ENCODE measurements around the gene SLC49A3. TPM values are rescaled to one million over a fixed set of nuclear protein-coding genes. Genes with fewer than 3 reads are reported as not detected.

SLC49A3 gene
- total and polyA plus RNA-seq, 12 donors, result 1.4 to 24.5 (median 7.3) TPM

DNA sequence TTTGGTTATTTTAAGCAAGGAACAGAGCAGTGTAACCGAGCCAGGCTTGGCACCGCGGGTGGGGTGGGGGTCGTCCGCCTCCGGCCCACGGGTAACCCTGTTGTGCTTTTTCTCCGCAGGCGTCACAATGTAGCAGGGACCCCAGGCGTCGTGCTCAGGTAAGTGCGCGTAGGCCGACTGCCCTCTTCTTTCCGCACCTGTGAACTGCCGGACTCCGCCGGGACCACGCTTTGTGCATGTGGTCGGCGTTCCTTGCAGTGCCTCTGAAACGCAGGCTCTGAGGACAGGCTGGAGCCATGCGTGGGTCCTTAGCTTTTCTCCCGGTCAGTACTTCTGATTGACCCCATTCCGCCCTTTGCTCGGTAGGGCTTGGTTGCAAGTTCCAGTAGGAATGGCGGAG lies 41.6 kb upstream of the SLC49A3 start:
- intact Hi-C loops (cut with DNase I), result no loop called here
- DNase-seq, result no peak
- WGBS, 4 donors, result 96 to 97% (median 97%) methylated on average over 26 to 27 of the region's 27 CpGs
- H3K4me1 ChIP-seq (replicated peaks in 1 of 2), result peaks cover 24 to 30% of the 10 kb centered on the region in 2 donors
- no peaks in the 10 kb centered on the region for H3K9me3 ChIP-seq (replicated peaks in 1 of 3)
- H3K4me3 ChIP-seq, result no peak overlapping the region
- no peaks in the 10 kb centered on the region for H3K27me3 ChIP-seq
- H3K36me3 ChIP-seq (replicated peaks in 1 of 2), result peaks cover 0 to 44% of the 10 kb centered on the region in 2 donors
- TF ChIP-seq POLR2A (IDR thresholded peaks at IDR 0.05), result no peak
- no peak for TF ChIP-seq CTCF (IDR thresholded peaks at IDR 0.05)
- no peak overlapping the region for H3K27ac ChIP-seq

- H3K4me1 ChIP-seq (replicated peaks in 1 of 2), result peaks cover 25 to 37% of the 10 kb centered on the region in 2 donors
- H3K4me3 ChIP-seq, result no peak overlapping the region
- no peaks in the 10 kb centered on the region for H3K27me3 ChIP-seq
- WGBS, 4 donors, result 87 to 93% (median 88%) methylated on average over 15 to 20 of the region's 20 CpGs
- peak overlapping the region in 1 of 5 donors; percentile 41 for H3K27ac ChIP-seq
- TF ChIP-seq POLR2A (IDR thresholded peaks at IDR 0.05) (no peak), CTCF (IDR thresholded peaks at IDR 0.05) (no peak)
- H3K36me3 ChIP-seq (replicated peaks in 1 of 2), result peaks cover 0 to 35% of the 10 kb centered on the region in 2 donors
- no peak for DNase-seq
- intact Hi-C loops (cut with DNase I), result no loop called here
- H3K9me3 ChIP-seq (replicated peaks in 1 of 3), result no peaks in the 10 kb centered on the region
Measured at GRCh38 chr4:729336-730315, 40.7 kb upstream of the SLC49A3 start.

DNA sequence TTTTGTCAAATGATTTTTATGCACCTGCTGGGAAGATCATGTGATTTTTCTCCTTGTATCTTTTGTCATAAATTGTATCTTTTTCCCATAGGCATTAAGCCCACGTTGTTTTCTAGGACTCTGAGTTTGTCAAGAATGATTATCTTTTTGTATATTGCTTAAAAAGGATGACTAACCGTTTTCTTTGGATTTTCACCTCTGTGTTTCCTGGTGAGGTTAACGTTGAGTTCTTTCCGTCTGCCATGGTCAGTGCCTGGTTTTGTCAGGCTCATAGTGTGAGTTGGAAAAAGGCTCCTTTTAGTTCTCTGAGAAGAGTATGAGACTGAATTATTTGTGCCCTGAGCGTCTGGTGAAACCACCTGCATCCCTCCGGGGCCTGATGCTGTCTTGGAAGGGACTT lies 38.6 kb upstream of the SLC49A3 start:
- TF ChIP-seq CTCF (IDR thresholded peaks at IDR 0.05) (no peak), POLR2A (IDR thresholded peaks at IDR 0.05) (no peak)
- WGBS, 4 donors, result 47 to 56% (median 51%) methylated on average over 6 of the region's 6 CpGs
- no peak for DNase-seq
- H3K27ac ChIP-seq, result peak overlapping the region; percentile 81 to 95 (median 91)
- peaks cover 41 to 52% of the 10 kb centered on the region in 2 donors for H3K4me1 ChIP-seq (replicated peaks in 1 of 2)
- peaks cover 0 to 14% of the 10 kb centered on the region in 2 donors for H3K36me3 ChIP-seq (replicated peaks in 1 of 2)
- intact Hi-C loops (cut with DNase I), result no loop called here
- H3K27me3 ChIP-seq, result no peaks in the 10 kb centered on the region
- H3K9me3 ChIP-seq (replicated peaks in 1 of 3), result no peaks in the 10 kb centered on the region
- H3K4me3 ChIP-seq, result no peak overlapping the region

DNA sequence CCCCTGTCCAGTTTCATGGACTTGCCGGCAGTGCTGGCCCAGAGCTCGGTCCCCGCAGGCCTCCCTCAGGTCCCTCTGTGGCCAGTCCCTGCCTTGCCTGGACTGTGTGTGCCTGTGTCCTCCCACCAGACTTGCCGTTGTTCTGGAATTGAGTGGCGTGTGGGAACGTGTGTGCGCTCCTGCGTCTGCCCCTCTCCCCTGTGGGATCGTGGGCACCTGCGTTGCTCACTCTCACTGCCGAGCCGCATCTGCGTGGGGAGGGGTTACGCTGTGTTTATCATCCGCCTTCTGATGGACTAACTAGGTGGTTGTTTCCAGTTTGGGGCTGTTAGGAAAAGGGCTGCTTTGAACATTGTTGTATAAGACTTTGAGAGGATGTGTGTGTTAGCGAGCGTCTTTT lies 37.9 kb upstream of the SLC49A3 start:
- Histone ChIP-seq H3K36me3 (replicated peaks in 1 of 2) (peaks cover 0 to 12% of the 10 kb centered on the region in 2 donors), H3K4me3 (no peak overlapping the region), H3K27ac (peak overlapping the region; percentile 81 to 95 (median 91)), H3K9me3 (replicated peaks in 1 of 3) (no peaks in the 10 kb centered on the region), H3K4me1 (replicated peaks in 1 of 2) (peaks cover 45 to 53% of the 10 kb centered on the region in 2 donors), H3K27me3 (no peaks in the 10 kb centered on the region)
- intact Hi-C loops (cut with DNase I), result no loop called here
- TF ChIP-seq POLR2A (IDR thresholded peaks at IDR 0.05) (peak in 1 of 2 donors; percentile 14), CTCF (IDR thresholded peaks at IDR 0.05) (no peak)
- 36 to 53% (median 48%) methylated on average over 14 to 17 of the region's 17 CpGs for WGBS, 4 donors
- peak in 4 of 7 donors; percentile 28 to 55 (median 54) for DNase-seq

All from adrenal gland (tissue), 12 donors.